CD4-positive, alpha-beta T cell treated with Interleukin-17A for 4 hours (primary cell): ENCODE measurements around the gene FNIP2.
"Not testable (repeated sequence)": the region's sequence is repeated elsewhere in the genome, so short reads cannot be mapped to it uniquely, and the experiment has no call there.

Source experiments
- DNase-seq: peaks from one replicate; pipeline ENCODE4 v3.0.0-alpha.2; 2020; ENCODE audit warnings: mixed read lengths

The FNIP2 gene

GRCh38 chr4:158763462-158763861, 5.4 kb upstream of the FNIP2 start:
- DNase-seq: no peak

GRCh38 chr4:158766434-158767044, 2.3 kb upstream of the FNIP2 start:
- no peak for DNase-seq

DNA sequence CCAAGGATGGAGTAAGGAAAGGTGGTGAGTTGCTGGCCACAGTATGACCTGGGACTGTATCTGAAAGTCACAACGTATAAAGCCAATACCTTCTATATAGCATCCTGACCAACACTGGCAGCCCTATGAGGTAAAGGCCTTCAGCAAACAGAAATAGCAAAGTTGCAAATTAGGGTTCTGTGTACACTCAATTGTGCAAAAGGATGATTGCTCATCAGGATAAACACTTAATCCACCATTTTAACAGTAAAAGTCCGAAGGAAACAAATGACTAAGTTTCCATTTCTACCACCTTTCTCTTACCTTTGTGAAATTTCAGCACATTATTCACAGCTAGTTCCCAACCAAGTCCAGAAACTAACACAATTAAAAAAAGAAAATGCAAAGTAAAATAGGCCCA, 1.4 kb upstream of the FNIP2 start:
- no peak for DNase-seq

DNA sequence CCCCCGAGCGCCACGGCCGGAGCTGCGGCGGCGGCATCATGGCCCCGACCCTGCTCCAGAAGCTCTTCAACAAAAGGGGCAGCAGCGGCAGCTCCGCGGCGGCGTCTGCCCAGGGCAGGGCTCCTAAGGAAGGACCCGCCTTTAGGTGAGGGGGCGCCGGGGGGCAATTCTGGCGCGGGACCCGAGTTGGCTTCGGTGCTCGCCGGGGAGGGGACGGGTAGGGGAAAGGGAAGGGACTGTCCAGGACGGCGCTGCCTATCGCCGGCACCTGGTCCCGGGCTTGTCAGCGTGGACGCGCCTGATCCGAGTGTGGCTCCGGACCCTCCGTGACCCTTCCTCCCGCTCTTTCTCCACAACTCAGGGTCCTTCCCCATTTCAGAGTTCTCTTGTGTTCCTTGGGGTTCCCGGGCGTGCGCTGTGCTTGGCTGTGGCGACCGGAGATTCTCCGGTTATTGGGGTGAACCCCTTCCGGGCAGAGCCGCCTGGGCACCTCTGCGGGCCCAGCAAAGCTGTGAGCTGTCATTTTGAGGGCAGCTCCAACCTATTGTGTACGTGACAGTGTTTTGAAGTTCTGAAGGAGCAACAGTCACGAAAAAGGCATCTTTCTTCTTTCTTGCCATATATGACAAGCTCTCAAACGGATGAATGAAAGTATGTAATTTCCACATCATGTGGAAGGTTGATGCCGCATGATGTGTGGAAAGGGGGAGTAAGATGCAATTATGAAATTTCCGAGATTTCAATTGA, 522 bp downstream of the FNIP2 start:
- peak; percentile 56 for DNase-seq

GRCh38 chr4:158770671-158771070, 1.8 kb downstream of the FNIP2 start:
- no peak for DNase-seq

- no peak for DNase-seq
Observed at GRCh38 chr4:158771776-158772175, 3.0 kb downstream of the FNIP2 start.

DNA sequence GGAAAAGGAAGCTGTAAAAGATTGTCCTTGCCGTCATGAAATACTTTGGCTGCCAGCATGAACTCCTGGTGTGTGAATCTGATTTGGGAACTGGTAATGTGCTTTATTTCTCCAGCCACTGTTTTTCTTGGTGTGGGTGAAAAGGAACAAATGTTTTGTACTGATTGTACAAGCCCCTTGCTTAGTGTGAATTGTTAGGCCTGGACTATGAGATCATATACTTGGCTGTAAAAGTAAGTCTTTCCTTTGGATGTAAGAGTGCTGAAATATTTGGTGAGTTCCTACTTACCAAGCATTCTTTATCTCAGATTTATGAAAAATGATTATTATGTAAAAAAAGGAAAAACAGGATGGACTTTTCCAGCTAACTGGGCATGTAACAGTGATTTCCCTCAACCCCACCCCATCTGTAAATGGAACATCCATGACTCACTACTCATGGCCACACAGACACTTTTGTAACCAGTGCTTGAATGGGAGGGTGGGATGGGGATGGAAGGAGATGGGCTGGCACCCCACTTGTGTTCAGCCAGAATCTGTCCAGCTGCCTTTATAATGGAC, 6.3 kb downstream of the FNIP2 start:
- no peak for DNase-seq

- no peak for DNase-seq
Observed at GRCh38 chr4:158776106-158776505, 7.3 kb downstream of the FNIP2 start.

DNA sequence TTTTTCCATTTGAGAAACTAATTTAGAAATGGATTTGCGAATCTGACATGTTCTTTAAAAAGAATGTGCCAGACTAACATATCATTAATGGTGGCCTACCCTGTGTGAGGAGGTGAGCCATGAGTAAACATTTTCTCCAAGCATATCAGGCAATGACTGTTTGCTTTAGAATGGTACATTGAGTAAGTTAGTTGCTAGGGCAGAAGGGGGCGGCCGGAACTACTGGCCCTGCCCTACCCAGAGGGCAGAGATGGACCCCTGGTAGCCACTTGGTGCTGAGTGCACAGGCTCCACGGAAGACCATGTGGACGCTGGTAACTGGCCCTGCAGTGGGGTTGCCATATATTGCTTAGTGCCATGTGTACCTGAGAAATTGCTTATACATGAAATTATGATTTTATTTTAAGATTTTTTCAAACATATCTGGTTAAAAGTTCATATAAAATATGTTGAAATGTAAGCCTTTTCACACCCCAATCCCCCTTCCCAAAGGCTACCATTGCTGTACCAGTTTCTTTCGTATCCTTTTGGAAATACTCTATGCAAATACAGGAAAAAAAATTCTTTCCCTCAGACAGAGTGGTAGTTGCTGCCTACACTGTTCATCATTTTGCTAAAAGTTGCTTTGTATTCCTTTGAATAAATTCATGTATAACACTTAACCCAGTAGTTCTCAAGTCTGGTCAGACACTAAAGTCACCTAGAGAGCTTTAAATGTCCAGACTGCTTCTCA, 8.8 kb downstream of the FNIP2 start:
- DNase-seq: no peak

GRCh38 chr4:158778156-158778711, 9.4 kb downstream of the FNIP2 start:
- no peak for DNase-seq

GRCh38 chr4:158778712-158779111, 9.9 kb downstream of the FNIP2 start:
- no peak for DNase-seq

- DNase-seq: no peak
Observed at GRCh38 chr4:158781963-158782362, 13.1 kb downstream of the FNIP2 start.

- DNase-seq: no peak
Observed at GRCh38 chr4:158782551-158783360, 13.9 kb downstream of the FNIP2 start.

DNA sequence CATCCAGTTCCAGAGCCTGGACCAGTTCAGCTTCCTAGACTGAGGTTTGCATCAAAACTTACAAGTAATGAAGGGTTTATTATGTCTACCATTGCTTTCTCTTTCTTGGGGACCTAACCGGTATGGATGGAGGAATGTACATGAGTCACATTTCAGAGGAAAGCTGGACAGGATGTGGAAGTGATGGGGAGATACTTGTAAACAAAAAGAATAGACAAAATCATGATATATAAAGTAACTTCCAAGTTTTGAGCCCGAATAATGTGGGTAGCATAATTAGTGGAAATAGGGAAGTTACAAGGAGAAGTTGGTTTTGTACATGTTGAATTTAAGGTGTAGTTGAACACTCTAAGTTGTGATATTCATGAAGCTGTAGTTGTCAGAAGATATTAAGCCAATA, 15.0 kb downstream of the FNIP2 start:
- no peak for DNase-seq

- DNase-seq: no peak
Observed at GRCh38 chr4:158785718-158786117, 16.9 kb downstream of the FNIP2 start.

GRCh38 chr4:158786121-158786601, 17.3 kb downstream of the FNIP2 start:
- no peak for DNase-seq

GRCh38 chr4:158786955-158787354, 18.1 kb downstream of the FNIP2 start:
- DNase-seq: no peak

DNA sequence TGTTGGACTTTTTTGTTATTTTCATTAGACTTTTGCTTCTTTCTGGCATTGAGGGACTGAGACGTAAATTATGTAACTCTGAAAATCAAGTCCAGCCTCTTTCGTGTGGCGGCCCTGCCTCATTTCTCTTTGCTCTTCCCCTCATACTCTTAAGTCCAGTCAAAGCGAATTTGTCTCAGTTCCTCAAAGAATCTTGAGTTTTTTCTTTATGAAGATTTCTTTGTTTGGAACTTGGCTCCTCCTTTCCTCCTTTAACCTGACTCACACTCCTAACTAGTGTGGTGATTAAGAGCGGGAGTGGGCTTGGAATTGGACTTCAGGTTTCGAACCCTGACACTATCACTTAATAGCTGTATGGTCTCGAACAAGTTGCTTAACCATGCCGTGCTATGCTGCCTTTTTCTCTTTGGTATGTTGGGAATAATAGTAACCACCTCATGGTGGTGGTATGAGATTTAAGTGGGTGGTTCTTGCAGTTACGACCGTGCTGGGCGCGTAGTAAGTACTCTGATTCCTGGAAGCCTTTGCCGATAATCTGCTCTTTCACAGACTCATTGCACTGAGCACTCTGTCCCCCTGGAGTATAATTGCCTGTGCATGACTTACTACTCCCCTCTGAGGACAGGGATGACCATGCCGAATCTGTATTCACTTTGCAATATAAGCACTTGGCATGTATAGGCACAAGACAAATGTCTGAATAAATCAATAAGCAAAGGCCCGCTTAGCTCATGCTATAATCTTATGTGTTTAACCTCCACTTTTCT, 19.1 kb downstream of the FNIP2 start:
- no peak for DNase-seq

GRCh38 chr4:158788516-158788915, 19.7 kb downstream of the FNIP2 start:
- no peak for DNase-seq

DNA sequence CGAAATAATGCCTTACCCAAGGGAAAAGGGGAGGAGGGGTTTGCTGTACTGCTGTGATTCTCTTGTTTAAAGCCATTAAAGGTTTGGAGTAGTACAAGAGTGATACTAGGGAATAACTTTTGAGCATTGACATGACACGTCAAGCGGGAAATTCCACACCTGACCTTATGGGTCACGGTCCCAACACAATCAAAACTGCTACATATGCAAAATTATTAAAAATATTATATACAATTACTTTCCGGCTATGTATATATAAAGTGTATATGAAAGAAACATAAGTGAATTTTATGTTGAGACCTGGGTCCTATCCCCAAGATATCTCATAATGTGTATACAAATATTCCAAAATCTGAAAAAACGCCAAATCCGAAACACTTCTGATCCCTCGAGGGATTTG, 21.0 kb downstream of the FNIP2 start:
- DNase-seq: no peak

- DNase-seq: no peak
Observed at GRCh38 chr4:158793021-158793420, 24.2 kb downstream of the FNIP2 start.

DNA sequence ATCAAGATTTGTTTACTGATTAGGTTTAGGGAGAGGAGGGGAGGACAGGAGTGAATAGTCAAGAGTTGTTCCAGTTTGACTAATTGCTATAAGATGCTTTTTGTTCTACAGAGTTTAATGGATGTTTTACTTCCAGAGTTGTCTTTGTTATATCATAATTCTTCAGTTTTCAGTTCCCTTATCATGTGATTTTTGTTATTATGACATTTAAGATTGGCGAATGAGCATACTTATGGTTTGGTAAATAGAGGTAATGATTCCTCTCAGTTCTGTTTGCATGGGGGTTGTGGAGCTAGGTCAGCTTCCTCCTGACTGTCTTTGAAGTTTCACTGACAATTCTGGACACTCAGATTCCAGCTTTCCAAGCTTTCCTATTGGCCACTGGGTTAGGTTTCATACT, 24.6 kb downstream of the FNIP2 start:
- DNase-seq: not testable (repeated sequence)
